ENCODE measurements around the gene SH2D4B.

DNA sequence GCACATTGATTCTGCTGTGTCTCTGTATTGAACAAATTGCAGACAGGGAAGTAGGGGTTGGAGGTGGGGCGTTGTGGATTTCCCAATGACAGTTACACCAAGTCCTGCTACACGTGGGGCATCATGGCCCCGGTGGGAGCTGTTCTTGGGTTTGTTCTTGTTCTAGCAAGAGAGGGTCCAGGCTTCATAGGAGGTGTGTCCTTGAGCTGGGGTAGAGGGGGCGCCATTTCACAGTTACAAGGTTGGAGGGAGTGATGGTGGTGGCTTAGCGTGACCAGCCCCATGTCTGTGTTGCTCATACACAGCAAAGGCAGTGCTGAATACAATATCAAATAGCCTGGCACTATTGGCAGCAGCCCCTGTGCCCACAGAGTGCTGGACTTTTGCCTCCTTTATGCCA lies 15.7 kb downstream of the SH2D4B start:
- TF ChIP-seq CTCF (IDR thresholded peaks at IDR 0.05): no peak
- TF ChIP-seq POLR2A (IDR thresholded peaks at IDR 0.05): no peak
